Measurements from ENCODE around the gene C5AR1.
"Not testable (repeated sequence)": the region's sequence is repeated elsewhere in the genome, so short reads cannot be mapped to it uniquely, and the experiment has no call there.

C5AR1 gene

DNA sequence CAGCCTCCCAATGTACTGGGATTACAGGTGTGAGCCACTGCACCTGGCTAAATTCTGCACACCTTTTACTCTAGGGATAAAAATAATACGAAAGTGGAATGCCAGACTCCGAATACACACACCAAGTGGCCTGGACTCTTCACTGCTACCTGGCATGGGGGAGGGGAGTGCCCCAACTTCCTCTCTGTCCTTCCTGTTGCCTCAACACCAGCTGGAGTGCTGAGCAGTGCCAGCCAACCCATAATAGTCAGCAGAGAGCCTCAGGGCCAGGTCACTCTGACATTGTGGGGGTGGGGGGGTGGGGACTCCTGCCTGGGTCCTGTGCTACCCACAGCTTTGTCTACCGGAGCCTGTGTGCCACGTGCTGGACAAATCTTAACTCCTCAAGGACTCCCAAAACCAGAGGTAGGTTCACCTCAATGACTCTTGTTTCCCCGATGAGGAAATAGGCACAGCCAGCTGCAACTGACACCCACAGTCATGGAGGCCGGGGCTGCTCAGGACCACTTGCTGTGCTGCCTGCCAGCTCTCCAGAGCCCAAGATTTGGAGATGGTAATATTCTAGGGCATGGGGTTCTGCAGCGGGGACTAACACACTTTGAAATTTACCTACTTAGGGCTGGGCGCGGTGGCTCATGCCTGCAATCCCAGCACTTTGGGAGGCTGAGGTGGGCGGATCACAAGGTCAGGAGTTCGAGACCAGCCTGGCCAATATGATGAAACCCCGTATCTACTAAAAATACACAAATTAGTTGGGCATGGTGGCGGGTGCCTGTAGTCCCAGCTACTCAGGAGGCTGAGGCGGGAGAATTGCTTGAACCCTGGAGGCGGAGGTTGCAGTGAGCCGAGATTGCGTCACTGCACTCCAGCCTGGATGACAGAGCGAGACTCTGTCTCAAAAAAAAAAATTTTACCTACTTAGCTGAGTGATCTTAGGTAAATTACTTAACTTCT lies 27.4 kb downstream of the C5AR1 start:
- not testable (repeated sequence) for DNase-seq

DNA sequence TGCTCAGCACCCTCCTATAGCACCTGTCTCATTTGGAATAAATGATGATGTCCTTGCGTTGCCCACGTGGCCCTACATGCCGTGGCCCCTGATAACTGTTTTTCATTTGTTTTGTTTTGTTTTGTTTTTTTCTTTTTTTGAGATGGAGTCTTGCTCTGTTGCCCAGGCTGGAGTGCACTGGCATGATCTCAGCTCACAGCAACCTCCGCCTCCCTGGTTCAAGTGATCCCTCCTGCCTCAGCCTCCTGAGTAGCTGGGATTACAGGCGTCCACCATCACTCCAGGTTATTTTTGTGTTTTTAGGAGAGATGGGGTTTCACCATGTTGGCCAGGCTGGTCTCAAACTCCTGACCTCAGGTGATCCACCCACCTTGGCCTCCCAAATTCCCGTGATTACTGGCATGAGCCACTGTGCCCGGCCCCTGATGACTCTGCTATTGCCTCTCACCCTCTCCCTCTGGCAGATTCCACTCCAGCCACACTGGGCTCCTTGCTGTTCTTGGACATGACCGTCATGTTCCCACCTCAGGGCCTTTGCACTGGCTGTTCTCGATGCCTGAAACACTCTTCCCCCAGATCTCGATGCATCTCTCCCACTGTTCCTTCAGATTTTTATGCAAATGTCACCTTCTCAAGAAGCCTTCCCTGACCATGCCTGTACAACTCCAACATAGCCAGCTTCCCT lies 29.7 kb downstream of the C5AR1 start:
- no peak for DNase-seq

DNA sequence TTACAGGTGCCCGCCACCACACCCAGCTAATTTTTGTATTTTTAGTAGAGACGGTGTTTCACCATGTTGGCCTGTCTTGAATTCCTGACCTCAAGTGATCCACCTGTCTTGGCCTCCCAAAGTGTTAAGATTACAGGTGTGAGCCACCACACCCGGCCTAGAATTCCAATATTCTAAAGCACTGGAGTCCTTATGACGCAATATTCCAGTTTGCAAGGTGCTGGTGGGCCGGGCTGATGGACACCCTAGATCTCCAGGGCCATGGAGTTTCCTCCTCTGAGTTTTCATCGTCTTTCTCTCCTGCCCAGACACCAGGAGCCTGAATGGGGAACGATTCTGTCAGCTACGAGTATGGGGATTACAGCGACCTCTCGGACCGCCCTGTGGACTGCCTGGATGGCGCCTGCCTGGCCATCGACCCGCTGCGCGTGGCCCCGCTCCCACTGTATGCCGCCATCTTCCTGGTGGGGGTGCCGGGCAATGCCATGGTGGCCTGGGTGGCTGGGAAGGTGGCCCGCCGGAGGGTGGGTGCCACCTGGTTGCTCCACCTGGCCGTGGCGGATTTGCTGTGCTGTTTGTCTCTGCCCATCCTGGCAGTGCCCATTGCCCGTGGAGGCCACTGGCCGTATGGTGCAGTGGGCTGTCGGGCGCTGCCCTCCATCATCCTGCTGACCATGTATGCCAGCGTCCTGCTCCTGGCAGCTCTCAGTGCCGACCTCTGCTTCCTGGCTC lies 31.0 kb downstream of the C5AR1 start:
- DNase-seq = no peak

DNA sequence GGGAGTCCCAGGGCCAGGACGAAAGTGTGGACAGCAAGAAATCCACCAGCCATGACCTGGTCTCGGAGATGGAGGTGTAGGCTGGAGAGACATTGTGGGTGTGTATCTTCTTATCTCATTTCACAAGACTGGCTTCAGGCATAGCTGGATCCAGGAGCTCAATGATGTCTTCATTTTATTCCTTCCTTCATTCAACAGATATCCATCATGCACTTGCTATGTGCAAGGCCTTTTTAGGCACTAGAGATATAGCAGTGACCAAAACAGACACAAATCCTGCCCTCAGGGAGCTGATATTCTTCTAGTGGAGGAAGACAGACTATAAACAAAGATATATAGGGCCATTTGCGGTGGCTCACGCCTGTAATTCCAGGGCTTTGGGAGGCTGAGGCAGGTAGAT lies 32.1 kb downstream of the C5AR1 start:
- DNase-seq = no peak

DNA sequence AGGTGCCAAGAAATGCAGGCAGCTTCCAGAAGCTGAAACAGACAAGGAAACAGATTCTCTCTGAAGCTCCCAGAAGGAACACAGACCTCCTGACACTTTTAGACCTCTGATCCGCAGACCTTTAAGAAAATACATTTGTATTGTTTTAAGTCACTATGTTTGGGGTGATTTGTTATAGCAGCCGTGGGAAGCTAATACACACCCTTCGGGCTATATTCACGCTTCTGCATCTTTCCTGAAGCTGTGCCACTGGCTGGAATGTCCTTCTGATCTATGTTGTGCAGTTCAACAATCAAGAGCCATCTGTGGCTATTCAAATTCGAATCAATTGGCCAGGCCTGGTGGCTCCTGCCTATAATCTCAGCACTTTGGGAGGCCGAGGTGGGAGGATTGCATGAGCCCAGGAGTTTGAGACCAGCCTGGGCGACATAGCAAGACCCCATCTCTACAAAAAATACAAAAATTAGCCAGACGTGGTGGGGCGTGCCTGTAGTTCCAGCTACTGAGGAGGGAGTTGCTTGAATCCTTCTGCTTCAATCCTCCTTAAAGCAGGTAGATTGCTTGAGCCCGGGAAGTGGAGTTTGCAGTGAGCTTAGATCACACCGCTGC lies 33.6 kb downstream of the C5AR1 start:
- no peak for DNase-seq

DNA sequence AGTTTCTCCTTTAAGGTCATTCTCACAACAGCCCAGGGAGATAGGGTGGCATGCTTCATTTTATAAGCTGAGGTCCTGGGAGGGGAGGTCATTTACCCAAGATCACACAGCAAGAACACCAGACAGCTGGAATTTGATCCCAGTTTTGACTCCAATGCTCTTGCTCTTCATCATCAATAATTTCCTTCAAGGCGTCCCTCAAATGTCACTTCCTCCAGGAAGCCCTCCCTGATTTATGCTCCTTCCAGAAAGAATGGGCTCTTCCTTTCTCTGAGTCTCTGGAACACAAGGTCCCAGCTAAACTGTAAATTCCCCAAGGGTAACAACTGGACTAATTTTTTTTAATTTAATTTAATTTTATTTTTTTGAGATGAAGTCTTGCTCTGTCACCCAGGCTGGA lies 34.8 kb downstream of the C5AR1 start:
- no peak for DNase-seq

DNA sequence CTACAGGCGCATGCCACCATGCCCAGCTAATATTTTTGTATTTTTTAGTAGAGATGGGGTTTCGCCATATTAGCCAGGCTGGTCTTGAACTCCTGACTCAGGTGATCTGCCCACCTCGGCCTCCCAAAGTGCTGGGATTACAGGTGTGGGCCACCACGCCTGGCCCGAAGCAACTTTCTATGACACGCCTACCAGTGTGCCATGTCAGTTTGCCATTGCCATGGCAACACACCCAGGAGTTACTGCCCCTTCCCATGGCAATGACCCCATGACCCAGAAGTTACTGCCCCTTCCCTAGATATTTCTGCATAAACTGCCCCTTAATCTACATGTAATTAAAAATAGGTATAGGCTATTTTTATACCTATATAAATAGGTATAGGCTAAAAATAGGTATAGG lies 36.4 kb downstream of the C5AR1 start:
- not testable (repeated sequence) for DNase-seq

DNA sequence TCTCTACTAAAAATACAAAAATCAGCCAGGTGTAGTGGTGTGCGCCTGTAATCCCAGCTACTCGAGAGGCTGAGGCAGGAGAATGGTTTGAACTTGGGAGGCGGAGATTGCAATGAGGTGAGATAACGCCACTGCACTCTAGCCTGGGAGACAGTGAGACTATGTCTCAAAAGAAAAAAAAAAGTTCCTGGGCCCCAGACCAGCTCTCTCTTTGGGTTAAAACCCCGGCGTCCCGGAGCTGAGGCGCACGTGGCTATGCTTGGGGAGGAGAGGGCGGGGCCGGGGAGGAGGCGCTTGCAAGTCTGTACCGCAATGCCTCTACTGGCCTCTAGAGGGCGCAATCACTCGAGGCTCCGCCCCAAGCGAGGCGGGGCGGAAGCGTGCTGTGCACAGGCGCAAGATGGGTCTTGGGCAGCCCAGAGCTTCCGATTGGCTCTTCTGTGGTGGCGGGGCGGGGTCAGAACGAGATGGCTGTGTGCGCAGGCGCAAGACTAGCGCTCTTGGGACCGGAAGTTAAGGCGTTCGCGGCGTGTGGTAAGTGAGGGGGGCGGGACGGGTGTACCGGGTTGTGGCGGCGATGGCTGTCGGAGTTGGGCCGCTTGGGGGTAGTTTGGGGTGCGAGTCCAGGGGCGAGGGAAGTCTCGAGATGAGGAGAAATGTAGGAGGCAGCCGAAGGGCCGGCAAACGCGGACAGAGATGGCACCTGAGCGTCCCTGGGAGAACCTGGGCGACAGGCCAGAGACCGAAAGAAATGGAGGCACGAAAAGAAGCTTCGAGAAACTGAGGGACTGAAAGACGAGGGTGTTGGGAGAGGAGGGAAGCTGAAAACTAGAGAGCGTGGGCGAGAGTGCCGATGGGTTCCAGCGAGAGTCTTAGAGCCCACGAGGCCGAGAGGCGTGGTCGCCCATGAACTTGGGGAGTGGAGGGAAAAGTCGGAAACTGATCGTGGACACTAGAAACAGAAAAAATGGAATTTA lies 39.4 kb downstream of the C5AR1 start, which contains the start of gene DHX34:
Gene DHX34 (plus strand): TSS at position 497 of the 977 bp plus-strand sequence. CDS start 3,716 bp downstream, outside the sequence.
- peak; percentile 99 for DNase-seq

DNA sequence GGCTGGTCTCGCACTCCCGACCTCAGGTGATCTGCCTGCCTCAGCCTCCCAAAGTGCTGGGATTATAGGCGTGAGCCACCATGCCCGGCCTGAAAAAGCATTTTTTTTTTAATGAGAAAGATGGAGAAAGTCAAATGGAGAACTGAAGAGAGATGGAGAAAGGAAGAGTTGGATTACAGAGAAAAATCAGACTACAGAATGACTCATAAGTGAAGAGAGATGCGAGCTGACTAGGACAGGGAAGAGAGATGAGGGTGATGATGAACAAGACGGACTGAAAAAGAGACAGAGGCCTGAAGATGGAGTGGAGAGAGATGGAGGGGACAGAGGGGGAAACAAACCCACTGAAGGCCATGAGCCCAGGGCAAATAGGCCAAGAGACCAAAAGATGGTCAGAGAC lies 41.0 kb downstream of the C5AR1 start:
- DNase-seq = no peak

DNA sequence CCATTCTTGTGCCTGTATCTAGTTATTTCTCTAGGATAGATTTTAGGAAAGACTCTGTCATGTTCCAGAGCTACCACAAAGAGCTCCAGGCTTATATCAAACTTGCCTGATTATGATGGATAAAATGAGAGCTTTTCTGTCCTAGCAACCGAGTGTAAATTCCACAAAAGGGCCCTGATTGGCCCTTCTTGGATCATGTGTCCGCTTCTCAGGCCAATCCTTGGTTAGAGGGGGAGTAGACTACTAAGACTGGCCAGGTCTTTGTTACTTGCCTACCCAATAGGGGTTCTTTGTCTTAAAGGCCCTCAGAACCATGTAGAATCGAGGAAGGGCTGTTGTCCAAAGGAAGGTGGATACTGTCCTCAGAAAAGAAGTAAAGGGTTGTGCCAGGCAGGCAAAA lies 41.9 kb downstream of the C5AR1 start:
- no peak for DNase-seq

DNA sequence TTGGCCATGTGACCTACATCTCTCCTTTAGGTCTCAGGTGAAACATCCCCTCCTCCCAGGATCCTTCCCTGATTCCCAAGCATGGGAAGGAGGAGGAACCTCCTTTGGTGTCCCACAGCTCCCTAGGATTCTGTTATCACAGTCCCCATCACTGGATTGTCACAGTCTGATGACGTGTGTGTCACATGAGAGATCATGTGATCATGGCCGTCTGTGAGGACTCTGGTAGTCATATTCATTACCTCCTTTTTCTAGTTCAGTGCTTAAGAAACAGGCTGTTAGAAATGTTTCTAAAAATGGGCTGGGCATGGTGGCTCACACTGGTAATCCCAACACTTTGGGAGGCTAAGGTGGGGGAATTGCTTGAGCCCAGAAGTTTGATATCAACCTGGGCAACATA lies 42.4 kb downstream of the C5AR1 start:
- no peak for DNase-seq

DNA sequence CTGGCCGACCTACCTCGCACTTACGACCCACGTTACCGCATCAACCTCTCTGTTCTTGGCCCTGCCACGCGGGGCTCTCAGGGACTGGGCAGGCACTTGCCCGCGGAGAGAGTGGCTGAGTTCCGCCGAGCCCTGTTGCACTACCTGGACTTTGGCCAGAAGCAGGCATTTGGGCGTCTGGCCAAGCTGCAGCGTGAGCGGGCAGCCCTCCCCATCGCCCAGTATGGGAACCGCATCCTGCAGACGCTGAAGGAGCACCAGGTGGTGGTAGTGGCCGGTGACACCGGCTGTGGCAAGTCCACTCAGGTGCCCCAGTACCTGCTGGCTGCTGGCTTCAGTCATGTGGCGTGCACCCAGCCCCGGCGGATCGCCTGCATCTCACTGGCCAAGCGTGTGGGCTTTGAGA lies 43.6 kb downstream of the C5AR1 start:
- no peak for DNase-seq

DNA sequence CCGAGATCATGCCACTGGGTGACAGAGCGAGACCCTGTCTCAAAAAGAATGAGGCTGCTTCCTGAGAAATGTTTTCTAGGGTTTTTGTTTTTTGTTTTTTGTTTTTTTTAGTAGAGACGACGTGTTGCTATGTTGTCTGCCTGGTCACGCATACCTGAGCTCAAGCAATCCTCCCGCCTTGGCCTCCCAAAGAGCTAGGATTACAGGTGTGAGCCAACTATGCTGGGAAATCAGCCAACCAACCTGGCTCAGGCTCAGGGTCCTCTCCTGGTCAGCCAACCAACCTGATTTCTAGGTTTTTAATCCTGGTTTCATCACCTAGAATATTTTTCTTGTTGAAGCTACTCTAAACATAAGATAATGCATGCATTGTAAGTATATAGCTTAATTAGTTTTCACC lies 47.2 kb downstream of the C5AR1 start:
- DNase-seq = no peak

DNA sequence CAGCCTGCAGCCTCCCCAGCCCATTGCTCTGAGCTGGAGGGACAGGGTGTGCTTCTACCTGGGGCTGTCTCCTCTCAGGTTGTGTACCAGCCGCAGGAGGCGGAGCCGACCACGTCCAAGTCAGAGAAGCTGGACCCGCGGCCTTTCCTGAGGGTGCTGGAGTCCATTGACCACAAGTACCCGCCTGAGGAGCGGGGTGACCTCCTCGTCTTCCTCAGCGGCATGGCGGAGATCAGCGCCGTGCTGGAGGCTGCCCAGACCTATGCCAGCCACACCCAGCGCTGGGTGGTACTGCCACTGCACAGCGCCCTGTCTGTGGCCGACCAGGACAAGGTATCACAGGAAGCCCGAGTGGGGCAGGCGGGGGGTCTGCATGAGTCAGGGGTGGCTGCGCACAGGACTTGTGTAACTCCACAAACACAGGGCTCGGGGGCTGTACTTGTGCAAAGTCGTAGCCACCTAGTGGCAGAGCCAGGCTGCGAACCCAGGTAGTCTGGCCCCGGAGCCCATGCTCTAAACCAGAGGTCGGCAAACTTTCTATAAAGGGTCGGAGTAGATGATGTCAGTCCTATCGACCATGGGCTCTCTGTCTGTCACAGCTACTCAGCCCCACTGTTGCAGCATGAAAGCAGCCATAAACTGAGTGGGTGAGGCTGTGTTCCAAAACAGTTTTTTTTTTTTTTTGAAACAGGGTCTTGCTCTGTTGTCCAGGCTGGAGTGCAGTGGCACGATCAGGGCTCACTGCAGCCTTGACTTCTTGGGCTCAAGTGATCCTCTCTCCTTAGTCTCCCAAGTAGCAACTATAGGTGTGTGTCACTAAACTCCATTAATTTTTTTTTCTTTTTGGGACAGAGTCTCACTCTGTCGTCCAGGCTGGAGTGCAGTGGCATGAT lies 48.4 kb downstream of the C5AR1 start:
- peak; percentile 32 for DNase-seq

DNA sequence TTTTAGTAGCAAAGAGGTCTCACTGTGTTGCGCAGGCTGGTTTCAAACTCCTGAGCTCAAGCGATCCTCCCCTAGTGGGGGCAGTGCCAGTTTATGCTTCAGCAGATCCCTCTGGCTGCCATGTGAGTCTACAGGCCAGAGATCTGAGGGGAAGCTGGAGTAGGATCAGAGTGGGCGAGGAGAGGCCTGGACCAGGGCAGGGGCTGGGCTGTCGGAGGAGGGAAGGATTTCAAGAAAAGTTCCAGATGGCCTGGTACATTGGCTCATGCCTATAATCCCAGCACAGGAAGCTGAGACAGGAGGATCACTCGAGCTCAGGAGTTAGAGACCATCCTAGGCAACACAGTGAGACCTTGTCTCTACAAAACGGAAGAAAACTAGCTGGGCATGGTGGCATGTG lies 49.3 kb downstream of the C5AR1 start:
- no peak for DNase-seq

DNA sequence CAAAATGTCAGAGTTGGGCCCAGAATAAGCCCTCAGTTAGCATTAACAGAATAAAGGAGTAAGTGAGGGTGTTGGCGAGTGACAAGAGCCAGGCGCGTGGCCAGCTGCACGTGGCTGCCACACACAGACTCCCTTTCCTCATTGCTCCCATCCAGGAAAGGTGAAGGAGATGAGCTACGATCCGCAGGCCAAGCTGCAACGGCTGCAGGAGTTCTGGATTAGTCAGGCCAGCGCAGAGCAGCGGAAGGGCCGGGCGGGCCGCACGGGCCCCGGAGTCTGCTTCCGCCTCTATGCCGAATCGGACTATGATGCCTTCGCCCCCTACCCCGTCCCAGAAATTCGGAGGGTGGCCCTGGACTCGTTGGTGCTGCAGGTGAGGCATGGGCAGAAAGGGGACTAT lies 52.7 kb downstream of the C5AR1 start:
- no peak for DNase-seq

DNA sequence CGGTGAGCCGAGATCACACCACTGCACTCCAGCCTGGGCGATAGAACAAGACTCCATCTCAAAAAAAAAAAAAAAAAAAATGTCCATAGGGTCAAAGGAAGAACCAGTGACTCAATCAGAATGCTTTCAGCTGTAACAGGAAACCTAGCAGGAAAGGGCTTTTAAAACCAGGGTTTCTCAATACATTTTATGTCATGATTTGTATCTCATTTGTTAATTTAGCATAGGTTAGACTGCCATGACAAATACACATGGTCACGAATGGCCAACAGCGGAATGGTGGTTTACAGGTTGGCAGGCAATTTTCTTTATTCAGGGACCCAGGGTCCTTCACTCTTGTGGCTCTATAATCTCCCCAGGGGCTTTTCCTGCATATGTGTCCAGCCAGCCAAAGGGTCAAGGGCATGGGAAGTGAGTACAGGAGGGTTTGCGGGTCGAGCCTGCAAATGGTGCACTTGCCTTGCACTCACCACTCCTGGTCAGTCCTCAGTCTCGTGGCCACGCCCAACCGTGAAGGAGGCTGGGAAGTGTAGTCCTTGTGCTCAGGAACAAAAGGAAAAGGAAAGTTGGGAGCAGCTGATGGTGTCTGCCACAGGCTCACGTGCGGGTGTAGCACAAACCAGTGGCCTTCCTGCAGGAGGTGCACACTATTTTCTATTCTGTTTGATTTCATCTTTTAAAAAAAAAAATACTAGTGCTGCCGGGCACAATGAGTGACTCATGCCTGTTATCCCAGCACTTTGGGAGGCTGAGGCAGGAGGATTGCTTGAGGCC lies 54.3 kb downstream of the C5AR1 start:
- no peak for DNase-seq

DNA sequence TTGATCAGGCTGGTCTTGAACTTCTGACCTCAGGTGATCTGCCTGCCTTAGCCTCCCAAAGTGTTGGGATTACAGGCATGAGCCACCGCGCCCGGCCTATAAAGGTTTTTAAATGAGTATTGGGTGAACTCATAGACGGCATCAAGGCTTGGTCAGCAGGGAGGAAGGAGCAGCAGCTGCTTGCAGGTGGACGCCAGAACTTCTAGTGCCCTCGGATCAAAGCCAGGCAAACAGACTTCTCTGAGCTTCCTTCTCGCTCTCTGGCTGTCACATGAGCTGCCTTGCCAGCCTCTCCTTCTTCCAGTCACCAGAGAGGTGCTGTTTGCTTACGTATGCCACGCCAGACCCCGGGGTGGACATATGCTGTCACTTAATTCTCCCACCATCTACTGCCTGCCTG lies 55.8 kb downstream of the C5AR1 start:
- DNase-seq = not testable (repeated sequence)

DNA sequence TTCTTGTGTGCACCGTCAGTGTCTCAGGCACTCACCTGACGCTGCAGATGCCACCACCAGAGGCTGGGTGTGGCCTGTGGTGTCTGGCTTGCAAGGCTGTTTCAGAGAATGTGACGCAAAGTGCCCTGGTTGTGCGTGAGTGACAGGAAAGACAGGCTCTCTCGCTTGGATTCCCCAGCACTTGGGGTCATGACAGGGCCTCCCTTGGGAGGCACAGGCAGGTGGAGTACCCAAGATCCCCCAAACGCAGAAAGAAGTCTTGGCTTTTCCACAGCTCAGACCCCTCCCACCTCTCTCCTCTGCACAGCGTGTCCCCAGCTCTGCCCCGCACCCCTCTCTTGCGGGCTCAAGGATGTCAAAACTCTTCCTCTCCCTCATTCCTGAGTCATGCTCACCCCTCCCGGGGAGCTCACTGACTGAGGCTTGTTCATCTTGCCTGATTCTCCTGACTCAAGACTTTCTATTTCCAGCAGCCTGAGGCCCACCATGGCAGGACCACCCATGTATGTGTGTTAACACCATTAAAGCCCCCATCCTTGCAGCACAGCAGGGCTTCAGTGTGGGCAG lies 60.5 kb downstream of the C5AR1 start:
- DNase-seq = no peak
